PC-3 (cell line): ENCODE measurements around the gene KRTAP12-4. TPM values are rescaled to one million over a fixed set of nuclear protein-coding genes. Genes with fewer than 3 reads are reported as not detected.

ENCODE experiments used
- ATAC-seq: fragments of 200-7000 bp; cut with Tn5 transposase; 2 replicates; pipeline ENCODE4 v1.9.1; 2020; ENCODE audit warnings: mild to moderate bottlenecking, moderate library complexity
- BruUV-seq: library from RNA; stranded (reverse); fragments of 400-500 nt; replicated peaks from 2 replicates; lab custom pipeline; 2021; lab: Mats Ljungman, UMichigan
- CTCF ChIA-PET: fragments of 300-600 bp; sonication (Branson Sonifier 250); formaldehyde crosslinking; loops from one replicate; lab custom pipeline; 2022; ENCODE audit warnings: antibody characterized with exemption; lab: Charles Lee
- POLR2A ChIA-PET: fragments of 300-600 bp; sonication (Branson Sonifier 250); formaldehyde crosslinking; loops from one replicate; lab custom pipeline; 2022; ENCODE audit warnings: antibody characterized with exemption; ENCODE audit not compliant: unreplicated experiment; lab: Charles Lee
- DNase-seq: peaks from one replicate; pipeline ENCODE4 v3.0.0-alpha.2; 2015
- H2AFZ ChIP-seq: fragments of 300-600 bp; sonication (generic); 2 replicates; pipeline ENCODE4 v1.6.0; 2016; ENCODE audit warnings: antibody characterized with exemption, low read length
- H3F3A ChIP-seq: fragments of 300-600 bp; sonication (generic); one replicate; pipeline ENCODE4 v1.6.0; 2017; ENCODE audit warnings: antibody characterized with exemption, low read length, control low read depth, mild to moderate bottlenecking; ENCODE audit not compliant: unreplicated experiment
- H3K27ac ChIP-seq: fragments of 300-600 bp; sonication (generic); 2 replicates; pipeline ENCODE4 v1.5.1; 2016; ENCODE audit warnings: mild to moderate bottlenecking, low read length
- H3K27me3 ChIP-seq: fragments of 300-600 bp; sonication (generic); 2 replicates; pipeline ENCODE4 v1.6.1; 2016; ENCODE audit warnings: low read length, mixed read lengths
- H3K36me3 ChIP-seq: fragments of 300-600 bp; sonication (generic); 2 replicates; pipeline ENCODE4 v1.6.1; 2016; ENCODE audit warnings: low read depth, mixed run types, low read length, mixed read lengths
- H3K4me1 ChIP-seq: fragments of 300-600 bp; sonication (generic); 2 replicates; pipeline ENCODE4 v1.5.1; 2016; ENCODE audit warnings: low read length; ENCODE audit not compliant: insufficient read depth
- H3K4me2 ChIP-seq: fragments of 300-600 bp; sonication (generic); 2 replicates; pipeline ENCODE4 v1.6.0; 2016; ENCODE audit warnings: low read length
- H3K4me3 ChIP-seq: fragments of 300-600 bp; sonication (generic); 2 replicates; pipeline ENCODE4 v1.5.1; 2016; ENCODE audit warnings: mild to moderate bottlenecking, low read length, mixed read lengths
- H3K79me2 ChIP-seq: fragments of 300-600 bp; sonication (generic); 2 replicates; pipeline ENCODE4 v1.6.1; 2017; ENCODE audit warnings: low read length, mixed read lengths
- H3K9ac ChIP-seq: fragments of 300-600 bp; sonication (generic); 2 replicates; pipeline ENCODE4 v1.6.0; 2016; ENCODE audit warnings: mild to moderate bottlenecking, low read length
- H3K9me2 ChIP-seq: fragments of 300-600 bp; sonication (generic); replicated peaks from 2 replicates; pipeline ENCODE4 v1.6.1; 2016; ENCODE audit warnings: mixed run types, low read length, mixed read lengths
- H3K9me3 ChIP-seq: fragments of 300-600 bp; sonication (generic); 2 replicates; pipeline ENCODE4 v1.6.1; 2016; ENCODE audit warnings: low read length, mixed read lengths
- H4K20me1 ChIP-seq: fragments of 300-600 bp; sonication (generic); 2 replicates; pipeline ENCODE4 v1.6.1; 2016; ENCODE audit warnings: low read length, mixed read lengths
- EZH2 ChIP-seq: fragments of 300-600 bp; sonication (generic); IDR thresholded peaks from one replicate; pipeline ENCODE4 v1.6.1; 2017; ENCODE audit warnings: antibody characterized with exemption, mild to moderate bottlenecking, low read length; ENCODE audit not compliant: unreplicated experiment
- EZH2phosphoT487 ChIP-seq: fragments of 300-600 bp; sonication (generic); IDR thresholded peaks from 2 replicates; pipeline ENCODE4 v1.6.1; 2018; ENCODE audit warnings: mild to moderate bottlenecking, antibody characterized with exemption, low read length, borderline replicate concordance
- intact Hi-C: fragments of 100-400 bp; cut with micrococcal nuclease; formaldehyde crosslinking; loops from 2 replicates; pipeline ENCODE4 v1.9.0; 2023
- total RNA-seq: library from RNA; depleted of rRNA; stranded (reverse); fragments of >200 nt; gene quantifications from 2 replicates; pipeline ENCODE4 v1.2.3, GENCODE V29; 2014
- TF ChIP-seq, protein P1 (sequence below): fragments of 300-600 bp; sonication (generic); conservative IDR thresholded peaks from 2 replicates; pipeline ENCODE4 v1.5.1; 2017; ENCODE audit warnings: antibody characterized with exemption, low read depth, mild to moderate bottlenecking, low read length

KRTAP12-4 gene
- total RNA-seq, 1 experiment from 2014 or later = not detected

- TF ChIP-seq EZH2phosphoT487 = no peak
- TF ChIP-seq, protein P1, sequence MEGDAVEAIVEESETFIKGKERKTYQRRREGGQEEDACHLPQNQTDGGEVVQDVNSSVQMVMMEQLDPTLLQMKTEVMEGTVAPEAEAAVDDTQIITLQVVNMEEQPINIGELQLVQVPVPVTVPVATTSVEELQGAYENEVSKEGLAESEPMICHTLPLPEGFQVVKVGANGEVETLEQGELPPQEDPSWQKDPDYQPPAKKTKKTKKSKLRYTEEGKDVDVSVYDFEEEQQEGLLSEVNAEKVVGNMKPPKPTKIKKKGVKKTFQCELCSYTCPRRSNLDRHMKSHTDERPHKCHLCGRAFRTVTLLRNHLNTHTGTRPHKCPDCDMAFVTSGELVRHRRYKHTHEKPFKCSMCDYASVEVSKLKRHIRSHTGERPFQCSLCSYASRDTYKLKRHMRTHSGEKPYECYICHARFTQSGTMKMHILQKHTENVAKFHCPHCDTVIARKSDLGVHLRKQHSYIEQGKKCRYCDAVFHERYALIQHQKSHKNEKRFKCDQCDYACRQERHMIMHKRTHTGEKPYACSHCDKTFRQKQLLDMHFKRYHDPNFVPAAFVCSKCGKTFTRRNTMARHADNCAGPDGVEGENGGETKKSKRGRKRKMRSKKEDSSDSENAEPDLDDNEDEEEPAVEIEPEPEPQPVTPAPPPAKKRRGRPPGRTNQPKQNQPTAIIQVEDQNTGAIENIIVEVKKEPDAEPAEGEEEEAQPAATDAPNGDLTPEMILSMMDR = no peak
- no peak for TF ChIP-seq EZH2
- no peak for DNase-seq
- intact Hi-C loops = no loop called here
- Histone ChIP-seq H3K9me2 (no peaks in the 10 kb centered on the region), H3F3A (no peaks in the 10 kb centered on the region), H3K27me3 (no peaks in the 10 kb centered on the region), H2AFZ (no peak overlapping the region), H3K36me3 (no peaks in the 10 kb centered on the region), H3K79me2 (no peaks in the 10 kb centered on the region), H3K4me2 (no peak overlapping the region), H3K4me3 (no peak overlapping the region), H3K27ac (no peak overlapping the region), H3K9me3 (no peaks in the 10 kb centered on the region), H4K20me1 (no peaks in the 10 kb centered on the region), H3K4me1 (no peaks in the 10 kb centered on the region), H3K9ac (no peak overlapping the region)
- ChIA-PET POLR2A (interaction anchor here (0.6 kb wide), 1 partner anchor 37 kb away, joined by 3 read pairs; the partner anchor contains the start of gene KRTAP12-2), CTCF (no interaction called here)
- no TSS peak for BruUV-seq
- no peak for ATAC-seq
Observed at GRCh38 chr21:44702973-44703730, 48.7 kb upstream of the KRTAP12-4 start.

DNA sequence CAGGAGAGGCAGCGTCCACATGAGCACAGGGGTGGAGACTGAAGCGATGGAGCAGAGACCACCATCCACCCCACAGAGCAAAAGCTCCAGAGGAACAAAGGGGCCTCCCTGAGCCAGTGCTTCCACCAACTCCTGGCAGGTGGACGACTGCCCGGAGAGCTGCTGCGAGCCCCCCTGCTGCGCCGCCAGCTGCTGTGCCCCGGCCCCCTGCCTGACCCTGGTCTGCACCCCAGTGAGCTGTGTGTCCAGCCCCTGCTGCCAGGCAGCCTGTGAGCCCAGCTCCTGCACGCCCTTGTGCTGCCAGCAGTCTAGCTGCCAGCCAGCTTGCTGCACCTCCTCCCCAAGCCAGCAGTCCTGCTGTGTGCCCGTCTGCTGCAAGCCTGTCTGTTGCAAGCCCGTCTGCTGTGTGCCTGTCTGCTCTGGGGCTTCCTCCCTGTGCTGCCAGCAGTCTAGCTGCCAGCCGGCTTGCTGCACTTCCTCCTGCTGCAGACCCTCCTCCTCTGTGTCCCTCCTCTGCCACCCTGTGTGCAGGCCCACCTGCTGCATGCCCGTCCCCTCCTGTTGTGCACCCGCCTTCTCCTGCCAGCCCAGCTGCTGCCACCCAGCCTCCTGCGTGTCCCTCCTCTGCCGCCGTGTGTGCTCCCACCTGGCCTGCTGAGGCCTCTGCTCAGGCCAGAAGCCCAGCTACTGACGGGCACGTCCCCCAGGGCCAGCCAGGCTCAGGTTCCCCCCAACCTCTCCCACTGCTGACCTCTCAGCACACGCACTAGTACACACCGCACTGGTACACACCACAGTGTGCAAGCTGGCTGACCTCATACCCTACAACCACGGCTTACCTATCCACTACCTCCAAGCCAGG, 47.9 kb upstream of the KRTAP12-4 start:
- Histone ChIP-seq H3K27ac (no peak overlapping the region), H3K27me3 (no peaks in the 10 kb centered on the region), H3K9me2 (no peaks in the 10 kb centered on the region), H4K20me1 (no peaks in the 10 kb centered on the region), H3K9ac (no peak overlapping the region), H3K36me3 (no peaks in the 10 kb centered on the region), H2AFZ (no peak overlapping the region), H3K4me2 (no peak overlapping the region), H3K79me2 (no peaks in the 10 kb centered on the region), H3K9me3 (no peaks in the 10 kb centered on the region), H3F3A (no peaks in the 10 kb centered on the region), H3K4me3 (no peak overlapping the region), H3K4me1 (no peaks in the 10 kb centered on the region)
- no peak for ATAC-seq
- no TSS peak for BruUV-seq
- no peak for TF ChIP-seq EZH2phosphoT487
- TF ChIP-seq, protein P1 = no peak
- no peak for TF ChIP-seq EZH2
- DNase-seq = no peak
- POLR2A ChIA-PET = no interaction called here
- CTCF ChIA-PET = interaction anchor here (1.0 kb wide), 1 partner anchor 40 kb away, joined by 3 read pairs; no protein-coding TSS in a partner anchor
- intact Hi-C loops = no loop called here
